Chondrocyte (in vitro differentiated cells): ENCODE data around the gene MYO5C. TPM values are rescaled to one million over a fixed set of nuclear protein-coding genes. Genes with fewer than 3 reads are reported as not detected.

Experiments
- DNase-seq: peaks from one replicate; pipeline ENCODE4 v3.0.0; 2021; ENCODE audit warnings: mixed read lengths, low spot score
- H3K27ac Mint-ChIP-seq: one replicate; pipeline ENCODE4 v1.8.0; 2021; ENCODE audit warnings: mild to moderate bottlenecking, moderate library complexity, mixed read lengths; ENCODE audit not compliant: unreplicated experiment
- H3K27me3 Mint-ChIP-seq: 2 replicates; pipeline ENCODE4 v1.8.0; 2021; ENCODE audit warnings: low read depth, mixed read lengths
- H3K36me3 Mint-ChIP-seq: 2 replicates; pipeline ENCODE4 v1.8.0; 2021; ENCODE audit warnings: low read depth, mixed read lengths
- H3K4me1 Mint-ChIP-seq: 2 replicates; pipeline ENCODE4 v1.8.0; 2021; ENCODE audit warnings: low read depth, mild to moderate bottlenecking, mixed read lengths
- H3K4me3 Mint-ChIP-seq: one replicate; pipeline ENCODE4 v1.8.0; 2021; ENCODE audit warnings: mild to moderate bottlenecking, moderate library complexity, mixed read lengths; ENCODE audit not compliant: unreplicated experiment
- H3K9me3 Mint-ChIP-seq: 2 replicates; pipeline ENCODE4 v1.8.0; 2021; ENCODE audit warnings: low read depth, mixed read lengths
- total RNA-seq: library from RNA; stranded (reverse); gene quantifications from 3 replicates; pipeline ENCODE4 v1.2.1, GENCODE V29; 2021
- TF ChIP-seq, protein P1 (sequence below): fragments of 200-600 bp; sonication (generic); IDR thresholded peaks from 2 replicates; pipeline ENCODE4 v1.5.0; 2021; ENCODE audit warnings: antibody characterized with exemption, mild to moderate bottlenecking, moderate library complexity

Gene MYO5C
- total RNA-seq, 1 donor from 2014 or later, result 1.4 TPM

GRCh38 chr15:52153900-52154895, 141.4 kb downstream of the MYO5C start:
- TF ChIP-seq, protein P1, sequence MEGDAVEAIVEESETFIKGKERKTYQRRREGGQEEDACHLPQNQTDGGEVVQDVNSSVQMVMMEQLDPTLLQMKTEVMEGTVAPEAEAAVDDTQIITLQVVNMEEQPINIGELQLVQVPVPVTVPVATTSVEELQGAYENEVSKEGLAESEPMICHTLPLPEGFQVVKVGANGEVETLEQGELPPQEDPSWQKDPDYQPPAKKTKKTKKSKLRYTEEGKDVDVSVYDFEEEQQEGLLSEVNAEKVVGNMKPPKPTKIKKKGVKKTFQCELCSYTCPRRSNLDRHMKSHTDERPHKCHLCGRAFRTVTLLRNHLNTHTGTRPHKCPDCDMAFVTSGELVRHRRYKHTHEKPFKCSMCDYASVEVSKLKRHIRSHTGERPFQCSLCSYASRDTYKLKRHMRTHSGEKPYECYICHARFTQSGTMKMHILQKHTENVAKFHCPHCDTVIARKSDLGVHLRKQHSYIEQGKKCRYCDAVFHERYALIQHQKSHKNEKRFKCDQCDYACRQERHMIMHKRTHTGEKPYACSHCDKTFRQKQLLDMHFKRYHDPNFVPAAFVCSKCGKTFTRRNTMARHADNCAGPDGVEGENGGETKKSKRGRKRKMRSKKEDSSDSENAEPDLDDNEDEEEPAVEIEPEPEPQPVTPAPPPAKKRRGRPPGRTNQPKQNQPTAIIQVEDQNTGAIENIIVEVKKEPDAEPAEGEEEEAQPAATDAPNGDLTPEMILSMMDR, result no peak
- Mint-ChIP-seq H3K4me1 (peaks cover 5% of the 10 kb centered on the region), H3K27me3 (no peaks in the 10 kb centered on the region), H3K4me3 (no peak overlapping the region), H3K9me3 (no peaks in the 10 kb centered on the region), H3K27ac (no peak overlapping the region), H3K36me3 (peaks cover 13% of the 10 kb centered on the region)
- no peak for DNase-seq

DNA sequence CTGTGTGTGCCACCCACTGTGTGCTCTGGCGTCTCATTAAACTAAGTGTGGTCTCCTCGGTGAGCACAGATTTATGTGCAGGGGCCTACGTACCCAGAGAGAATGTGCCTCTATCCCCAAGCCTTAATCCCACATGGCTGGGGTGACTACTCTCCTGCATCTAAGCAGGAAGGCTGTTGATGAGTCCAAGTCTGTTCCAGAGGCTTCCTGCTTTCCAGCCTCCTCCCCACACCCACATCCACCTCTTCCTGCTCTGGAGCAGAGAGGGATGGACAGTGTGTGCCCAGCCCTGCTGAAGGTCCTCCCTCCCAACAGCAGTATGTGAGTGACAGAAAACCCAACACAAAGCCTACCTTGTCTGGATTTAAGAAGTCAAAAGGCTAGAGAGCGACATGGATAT, 144.3 kb downstream of the MYO5C start:
- TF ChIP-seq, protein P1, result no peak

GRCh38 chr15:52150871-52151270, 144.7 kb downstream of the MYO5C start:
- Mint-ChIP-seq H3K9me3 (no peaks in the 10 kb centered on the region), H3K4me1 (peaks cover 5% of the 10 kb centered on the region), H3K36me3 (peaks cover 13% of the 10 kb centered on the region), H3K27ac (no peak overlapping the region), H3K4me3 (no peak overlapping the region), H3K27me3 (no peaks in the 10 kb centered on the region)
- TF ChIP-seq, protein P1, result no peak
- DNase-seq, result no peak

More for the DNA sequence above, 144.3 kb downstream of the MYO5C start:
- H3K9me3 Mint-ChIP-seq, result no peaks in the 10 kb centered on the region
- H3K27ac Mint-ChIP-seq, result no peak overlapping the region
- peaks cover 12% of the 10 kb centered on the region for H3K36me3 Mint-ChIP-seq
- no peak for DNase-seq
- H3K27me3 Mint-ChIP-seq, result no peaks in the 10 kb centered on the region
- H3K4me1 Mint-ChIP-seq, result peaks cover 5% of the 10 kb centered on the region
- no peak overlapping the region for H3K4me3 Mint-ChIP-seq

GRCh38 chr15:52150043-52150825, 145.4 kb downstream of the MYO5C start:
- Mint-ChIP-seq H3K4me3 (no peak overlapping the region), H3K9me3 (no peaks in the 10 kb centered on the region), H3K36me3 (peaks cover 13% of the 10 kb centered on the region), H3K27ac (no peak overlapping the region), H3K4me1 (peaks cover under 1% of the 10 kb centered on the region), H3K27me3 (no peaks in the 10 kb centered on the region)
- no peak for DNase-seq
- TF ChIP-seq, protein P1, result no peak

DNA sequence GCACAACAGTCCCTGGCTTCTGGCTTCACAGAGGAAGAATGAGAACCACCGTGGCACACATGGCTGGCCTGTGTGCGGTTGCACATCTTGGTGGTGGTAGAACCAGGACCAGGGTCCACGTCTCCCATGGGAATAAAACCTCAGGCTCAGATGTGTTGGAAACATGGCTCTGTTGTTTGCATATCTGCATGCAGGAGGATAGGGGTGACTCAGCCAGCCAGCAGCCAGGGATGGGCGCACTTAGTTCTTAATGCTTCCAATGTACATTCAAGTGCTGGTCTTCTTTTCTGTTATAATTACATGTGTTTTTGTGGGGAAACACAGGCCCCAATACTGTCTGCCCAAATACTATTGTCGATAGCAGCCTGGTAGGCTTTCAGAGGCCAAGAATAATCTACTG, 147.2 kb downstream of the MYO5C start:
- Mint-ChIP-seq H3K27me3 (no peaks in the 10 kb centered on the region), H3K4me1 (peaks cover 16% of the 10 kb centered on the region), H3K9me3 (no peaks in the 10 kb centered on the region), H3K36me3 (peaks cover 16% of the 10 kb centered on the region), H3K4me3 (no peak overlapping the region), H3K27ac (no peak overlapping the region)
- TF ChIP-seq, protein P1, result no peak
- no peak for DNase-seq
